ENCODE results near the gene PLPP6. TPM values are rescaled to one million over a fixed set of nuclear protein-coding genes. Genes with fewer than 3 reads are reported as not detected.

The PLPP6 gene
- total RNA-seq, 2 donors from 2014 or later: 16.2 to 17.1 TPM

GRCh38 chr9:4690144-4690543 is 28.1 kb downstream of the PLPP6 start:
- peaks cover 17% of the 10 kb centered on the region for H3K4me1 ChIP-seq
- intact Hi-C loops (cut with DNase I): no loop called here
- no peaks in the 10 kb centered on the region for H3K9me3 ChIP-seq
- no peak for TF ChIP-seq POLR2A (IDR thresholded peaks at IDR 0.05)
- TF ChIP-seq, protein P1, sequence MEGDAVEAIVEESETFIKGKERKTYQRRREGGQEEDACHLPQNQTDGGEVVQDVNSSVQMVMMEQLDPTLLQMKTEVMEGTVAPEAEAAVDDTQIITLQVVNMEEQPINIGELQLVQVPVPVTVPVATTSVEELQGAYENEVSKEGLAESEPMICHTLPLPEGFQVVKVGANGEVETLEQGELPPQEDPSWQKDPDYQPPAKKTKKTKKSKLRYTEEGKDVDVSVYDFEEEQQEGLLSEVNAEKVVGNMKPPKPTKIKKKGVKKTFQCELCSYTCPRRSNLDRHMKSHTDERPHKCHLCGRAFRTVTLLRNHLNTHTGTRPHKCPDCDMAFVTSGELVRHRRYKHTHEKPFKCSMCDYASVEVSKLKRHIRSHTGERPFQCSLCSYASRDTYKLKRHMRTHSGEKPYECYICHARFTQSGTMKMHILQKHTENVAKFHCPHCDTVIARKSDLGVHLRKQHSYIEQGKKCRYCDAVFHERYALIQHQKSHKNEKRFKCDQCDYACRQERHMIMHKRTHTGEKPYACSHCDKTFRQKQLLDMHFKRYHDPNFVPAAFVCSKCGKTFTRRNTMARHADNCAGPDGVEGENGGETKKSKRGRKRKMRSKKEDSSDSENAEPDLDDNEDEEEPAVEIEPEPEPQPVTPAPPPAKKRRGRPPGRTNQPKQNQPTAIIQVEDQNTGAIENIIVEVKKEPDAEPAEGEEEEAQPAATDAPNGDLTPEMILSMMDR (IDR thresholded peaks at IDR 0.05): no peak
- H3K4me3 ChIP-seq: no peak overlapping the region
- ATAC-seq: no peak
- WGBS, 2 donors: 89 to 90% methylated on average over 4 of the region's 4 CpGs
- no peaks in the 10 kb centered on the region for H3K27me3 ChIP-seq
- no peak overlapping the region for H3K27ac ChIP-seq
- peaks cover 0 to 2% of the 10 kb centered on the region in 2 donors for H3K36me3 ChIP-seq (replicated peaks in 1 of 2; ENCODE audit: insufficient read depth in 1 of 2, low read depth in 2 of 2)
- DNase-seq: no peak

DNA sequence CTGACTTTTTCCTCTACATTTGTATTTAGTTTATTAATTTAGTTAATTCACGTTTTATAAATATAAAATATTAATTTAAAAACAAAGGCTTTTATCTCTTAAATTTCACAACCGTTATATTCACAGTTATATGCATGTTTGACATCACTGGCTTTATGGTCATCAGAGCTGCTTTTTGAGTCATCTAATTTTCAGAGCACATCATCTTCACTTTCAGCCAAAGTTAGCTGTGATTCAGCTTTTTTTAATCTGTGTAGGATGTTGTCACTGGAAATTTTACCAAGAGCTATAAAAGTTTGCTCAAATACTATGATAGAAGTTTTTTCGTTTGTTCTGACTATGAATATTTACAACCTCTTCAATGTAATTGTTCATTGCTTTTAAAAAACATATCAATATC is 29.7 kb downstream of the PLPP6 start:
- Histone ChIP-seq H3K9me3 (no peaks in the 10 kb centered on the region), H3K4me3 (no peak overlapping the region), H3K27me3 (no peaks in the 10 kb centered on the region), H3K4me1 (peaks cover 12% of the 10 kb centered on the region), H3K36me3 (replicated peaks in 1 of 2; ENCODE audit: insufficient read depth in 1 of 2, low read depth in 2 of 2) (peaks cover 0 to 2% of the 10 kb centered on the region in 2 donors), H3K27ac (no peak overlapping the region)
- intact Hi-C loops (cut with DNase I): no loop called here
- DNase-seq (no peak), ATAC-seq (no peak)
- 82 to 83% methylated on average over 3 of the region's 3 CpGs for WGBS, 2 donors
- no peak for TF ChIP-seq POLR2A (IDR thresholded peaks at IDR 0.05)
- TF ChIP-seq, protein P1 (IDR thresholded peaks at IDR 0.05): no peak

GRCh38 chr9:4700091-4700490 is 38.0 kb downstream of the PLPP6 start:
- Histone ChIP-seq H3K27me3 (no peaks in the 10 kb centered on the region), H3K27ac (peak overlapping the region in 1 of 4 donors; percentile 53), H3K36me3 (replicated peaks in 1 of 2; ENCODE audit: insufficient read depth in 1 of 2, low read depth in 2 of 2) (peaks cover 0 to 6% of the 10 kb centered on the region in 2 donors), H3K9me3 (no peaks in the 10 kb centered on the region), H3K4me1 (peaks cover 10% of the 10 kb centered on the region), H3K4me3 (no peak overlapping the region)
- intact Hi-C loops (cut with DNase I): no loop called here
- WGBS, 2 donors: 47 to 54% methylated on average over 3 of the region's 3 CpGs
- ATAC-seq (peak; percentile 90), DNase-seq (peak; percentile 54 to 65 (median 60))
- no peak for TF ChIP-seq POLR2A (IDR thresholded peaks at IDR 0.05)
- TF ChIP-seq, protein P1 (IDR thresholded peaks at IDR 0.05): peak in 1 of 7 experiments; percentile 10

GRCh38 chr9:4700932-4701331 is 38.8 kb downstream of the PLPP6 start:
- peaks cover 8% of the 10 kb centered on the region for H3K4me1 ChIP-seq
- 66 to 75% methylated on average over 2 of the region's 2 CpGs for WGBS, 2 donors
- TF ChIP-seq, protein P1 (IDR thresholded peaks at IDR 0.05): no peak
- TF ChIP-seq POLR2A (IDR thresholded peaks at IDR 0.05): no peak
- no peaks in the 10 kb centered on the region for H3K27me3 ChIP-seq
- no peak for ATAC-seq
- H3K9me3 ChIP-seq: no peaks in the 10 kb centered on the region
- peaks cover 0 to 10% of the 10 kb centered on the region in 2 donors for H3K36me3 ChIP-seq (replicated peaks in 1 of 2; ENCODE audit: insufficient read depth in 1 of 2, low read depth in 2 of 2)
- H3K4me3 ChIP-seq: no peak overlapping the region
- DNase-seq: no peak
- no peak overlapping the region for H3K27ac ChIP-seq
- intact Hi-C loops (cut with DNase I): no loop called here

DNA sequence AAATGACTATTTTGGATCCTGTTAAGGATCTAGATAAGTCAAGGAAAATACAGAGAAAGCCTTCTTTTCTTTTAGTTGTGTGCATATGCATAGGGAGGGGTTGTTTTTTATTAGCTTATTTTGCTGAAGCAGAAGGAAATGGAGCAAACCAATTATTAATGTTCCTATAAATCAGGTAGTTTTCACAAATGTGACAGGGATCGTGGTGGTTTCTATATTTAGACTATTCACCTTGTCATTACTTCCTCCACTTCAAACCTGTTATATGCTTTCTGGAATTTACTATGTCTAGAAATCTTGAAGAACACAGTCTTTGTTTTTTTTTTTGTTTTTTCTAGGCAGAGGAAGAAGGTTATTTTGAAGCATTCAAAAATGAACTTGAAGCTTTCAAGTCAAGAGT is 39.4 kb downstream of the PLPP6 start:
- ATAC-seq (no peak), DNase-seq (no peak)
- H3K4me3 ChIP-seq: no peak overlapping the region
- H3K36me3 ChIP-seq (replicated peaks in 1 of 2; ENCODE audit: insufficient read depth in 1 of 2, low read depth in 2 of 2): peaks cover 0 to 10% of the 10 kb centered on the region in 2 donors
- no peak overlapping the region for H3K27ac ChIP-seq
- TF ChIP-seq, protein P1 (IDR thresholded peaks at IDR 0.05): no peak
- TF ChIP-seq POLR2A (IDR thresholded peaks at IDR 0.05): no peak
- intact Hi-C loops (cut with DNase I): no loop called here
- H3K9me3 ChIP-seq: no peaks in the 10 kb centered on the region
- WGBS, 2 donors: 24 to 30% methylated on average over 1 of the region's 1 CpG
- no peaks in the 10 kb centered on the region for H3K27me3 ChIP-seq
- H3K4me1 ChIP-seq: peaks cover 5% of the 10 kb centered on the region
